GM12874 (cell line): Measurements from ENCODE around the gene BICC1.

Experiments used
- TF ChIP-seq, protein P1 (sequence below): IDR thresholded peaks from 2 replicates; pipeline ENCODE4 v1.5.1; 2011; ENCODE audit warnings: low read depth, mild to moderate bottlenecking, control low read depth, low read length, moderate library complexity; ENCODE audit not compliant: insufficient read depth

The BICC1 gene

DNA sequence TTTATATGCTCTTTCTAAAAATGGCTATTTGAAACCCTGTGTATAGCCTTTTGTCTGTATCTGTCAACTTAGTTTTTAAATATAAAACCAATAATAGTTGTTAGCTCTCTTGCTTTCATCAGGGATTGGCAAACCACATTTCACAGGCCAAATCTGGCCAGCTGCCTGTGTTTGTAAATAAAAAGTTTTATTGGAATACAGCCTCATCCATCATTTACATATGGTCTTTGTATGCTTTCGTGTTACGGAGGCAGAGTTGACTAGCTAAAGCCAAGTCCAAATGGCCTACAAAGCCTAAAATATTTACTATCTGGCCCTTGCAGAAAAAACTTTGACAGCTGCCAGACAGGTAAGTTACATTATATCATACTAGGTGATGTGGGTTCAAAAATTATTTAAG lies 235.0 kb downstream of the BICC1 start:
- TF ChIP-seq, protein P1, sequence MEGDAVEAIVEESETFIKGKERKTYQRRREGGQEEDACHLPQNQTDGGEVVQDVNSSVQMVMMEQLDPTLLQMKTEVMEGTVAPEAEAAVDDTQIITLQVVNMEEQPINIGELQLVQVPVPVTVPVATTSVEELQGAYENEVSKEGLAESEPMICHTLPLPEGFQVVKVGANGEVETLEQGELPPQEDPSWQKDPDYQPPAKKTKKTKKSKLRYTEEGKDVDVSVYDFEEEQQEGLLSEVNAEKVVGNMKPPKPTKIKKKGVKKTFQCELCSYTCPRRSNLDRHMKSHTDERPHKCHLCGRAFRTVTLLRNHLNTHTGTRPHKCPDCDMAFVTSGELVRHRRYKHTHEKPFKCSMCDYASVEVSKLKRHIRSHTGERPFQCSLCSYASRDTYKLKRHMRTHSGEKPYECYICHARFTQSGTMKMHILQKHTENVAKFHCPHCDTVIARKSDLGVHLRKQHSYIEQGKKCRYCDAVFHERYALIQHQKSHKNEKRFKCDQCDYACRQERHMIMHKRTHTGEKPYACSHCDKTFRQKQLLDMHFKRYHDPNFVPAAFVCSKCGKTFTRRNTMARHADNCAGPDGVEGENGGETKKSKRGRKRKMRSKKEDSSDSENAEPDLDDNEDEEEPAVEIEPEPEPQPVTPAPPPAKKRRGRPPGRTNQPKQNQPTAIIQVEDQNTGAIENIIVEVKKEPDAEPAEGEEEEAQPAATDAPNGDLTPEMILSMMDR, result no peak

DNA sequence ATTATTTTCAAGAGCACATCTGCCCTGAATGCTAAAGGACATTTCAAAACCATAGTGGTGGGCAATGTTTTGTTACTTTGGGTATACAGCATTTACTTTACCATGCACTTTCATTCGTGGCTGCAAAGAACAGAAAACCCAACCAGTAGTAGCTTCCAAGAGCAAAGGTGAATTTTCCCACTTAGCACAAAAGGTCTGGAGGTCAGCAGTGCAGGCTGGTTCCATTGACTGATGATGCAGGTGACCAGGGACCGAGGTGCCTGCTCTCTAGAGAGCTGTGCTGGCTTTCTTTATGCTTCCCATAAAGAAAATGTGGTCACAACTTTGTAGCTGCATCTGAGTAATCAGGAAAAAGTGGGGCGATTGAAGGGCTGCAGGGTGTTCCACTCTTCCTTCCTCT lies 240.0 kb downstream of the BICC1 start:
- TF ChIP-seq, protein P1, result no peak

DNA sequence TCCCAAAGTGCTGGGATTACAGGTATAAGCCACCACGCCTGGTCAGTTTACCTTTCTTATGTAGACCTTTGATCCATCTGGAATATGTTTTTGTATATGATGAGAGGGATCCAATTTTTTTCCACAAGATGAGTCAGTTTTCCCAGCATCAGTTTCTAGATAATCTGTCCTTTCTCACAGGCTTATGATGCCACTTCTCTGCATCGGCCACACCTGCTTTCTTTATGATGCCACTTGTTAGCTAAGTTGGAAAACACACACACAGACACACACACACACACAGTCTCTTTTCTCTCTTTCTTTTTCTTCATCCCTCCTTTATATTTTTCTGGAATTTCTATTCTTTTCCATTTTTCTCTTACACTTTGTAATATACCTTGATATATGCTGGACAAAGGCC lies 240.8 kb downstream of the BICC1 start:
- TF ChIP-seq, protein P1, result no peak

DNA sequence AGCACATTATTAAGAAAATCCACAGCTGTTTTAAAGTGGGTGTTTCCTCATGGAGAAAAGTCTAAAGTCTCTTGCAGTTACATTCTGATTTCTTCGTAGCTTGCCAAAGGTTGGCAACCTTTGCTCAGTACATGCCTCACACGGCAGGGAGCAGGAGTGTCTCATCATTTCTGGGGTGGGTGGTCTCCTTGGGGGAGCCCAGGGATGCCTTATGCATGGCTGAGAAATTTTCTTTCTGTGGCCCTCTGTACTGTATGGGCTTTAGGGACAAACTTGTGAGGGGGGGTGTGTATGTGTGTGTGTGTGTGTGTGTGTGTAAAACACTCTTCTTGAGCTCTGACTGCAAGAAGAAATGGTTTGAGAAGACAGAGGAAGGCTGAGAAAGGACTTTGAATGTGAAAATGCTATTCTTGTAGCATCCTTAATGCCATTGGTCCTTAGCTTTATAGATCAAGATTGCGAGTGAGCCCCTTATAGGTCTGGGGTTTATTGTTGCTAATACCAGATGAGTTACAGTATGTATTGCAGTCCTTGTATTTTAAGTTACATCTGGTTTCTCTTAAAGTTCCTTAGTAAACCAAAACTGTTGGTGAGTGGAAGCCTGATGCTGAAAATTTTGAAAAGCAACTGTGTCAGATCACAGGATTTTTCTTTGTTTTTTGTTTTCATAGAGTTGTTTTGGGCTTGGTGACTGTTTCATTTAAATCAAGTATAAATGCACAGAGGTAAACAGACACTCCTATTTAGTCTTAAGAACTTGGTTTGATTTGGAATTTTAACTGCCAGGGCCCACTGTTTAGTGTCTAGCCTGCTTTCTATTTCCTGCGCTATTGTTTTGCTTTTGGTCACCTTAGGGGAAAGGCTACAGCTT lies 242.0 kb downstream of the BICC1 start:
- TF ChIP-seq, protein P1, result no peak

DNA sequence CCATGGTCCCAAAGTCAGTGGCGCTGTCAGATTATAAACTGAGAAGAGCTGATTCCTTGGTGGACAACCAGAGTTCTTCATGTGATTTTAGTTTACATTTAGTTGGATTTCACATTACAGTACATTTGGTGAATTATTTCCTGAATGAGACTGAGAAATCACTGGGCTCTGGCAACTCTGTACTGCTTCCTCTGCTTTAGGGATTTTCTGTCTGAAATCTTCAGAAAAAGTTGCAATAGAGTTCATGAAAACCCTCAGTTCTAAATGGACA lies 242.6 kb downstream of the BICC1 start:
- TF ChIP-seq, protein P1, result no peak

DNA sequence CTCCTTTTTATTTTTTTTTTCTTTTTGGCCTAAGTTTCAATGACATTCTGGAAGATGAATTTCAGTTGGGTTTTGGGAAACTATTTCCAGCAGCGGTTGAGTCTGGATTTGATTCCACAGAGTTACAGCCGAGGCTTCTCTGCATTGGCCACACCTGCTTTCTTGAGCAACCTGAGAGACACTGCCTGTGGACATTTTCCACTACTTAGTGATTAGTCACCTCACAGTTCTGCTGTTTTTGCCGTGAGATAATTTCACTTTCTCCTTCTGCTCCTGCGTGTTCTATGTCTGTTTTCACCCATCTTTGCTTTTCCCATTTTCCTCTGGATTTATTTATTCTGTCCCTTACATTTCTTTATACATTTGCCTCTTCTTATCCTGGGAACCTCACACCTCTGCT lies 243.0 kb downstream of the BICC1 start:
- TF ChIP-seq, protein P1, result no peak

DNA sequence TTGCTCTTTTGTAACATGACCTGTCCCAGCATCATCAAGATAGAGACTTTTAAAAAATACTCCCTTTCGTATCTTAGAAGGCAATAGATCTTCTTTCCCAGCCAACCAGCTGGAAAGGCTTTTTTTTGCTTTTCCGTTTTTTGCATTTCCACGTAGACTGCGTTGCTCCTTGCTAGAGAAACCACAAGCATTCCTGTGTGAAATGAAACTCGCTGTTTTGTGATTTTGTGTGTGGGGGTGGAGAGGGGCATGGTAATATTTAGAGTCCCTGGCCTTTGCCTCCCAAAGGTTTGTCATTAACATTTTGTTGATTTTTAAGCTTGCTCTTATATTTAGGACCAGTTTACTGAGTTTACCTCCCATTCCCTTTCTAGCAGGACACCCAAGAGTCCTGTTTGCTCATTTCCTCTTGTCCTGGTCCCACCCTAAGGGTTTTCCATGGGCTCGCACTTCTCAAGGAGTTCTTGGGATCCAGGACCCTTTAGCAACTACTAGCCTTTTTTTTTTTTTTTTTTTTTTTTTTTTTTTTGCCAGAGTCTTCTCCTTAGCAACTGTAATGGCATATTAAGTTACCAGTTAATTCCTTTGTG lies 243.6 kb downstream of the BICC1 start:
- TF ChIP-seq, protein P1, result no peak
